BLaER1 treated with 17β-estradiol and CSF1 and Interleukin-3, amounts not matched to agents 10 nM and 100 nM (cell line): ENCODE measurements around the gene SMARCA4.

Experiments
- H3K27ac ChIP-seq, 11 experiments: shearing (Covaris generic); formaldehyde crosslinking; 2 replicates each; pipeline ENCODE4 v1.8.1; 2022
- H3K27me3 ChIP-seq, 11 experiments: shearing (Covaris generic); formaldehyde crosslinking; 2 replicates each; pipeline ENCODE4 v1.8.1; 2022
- H3K36me3 ChIP-seq, 11 experiments: shearing (Covaris generic); formaldehyde crosslinking; 2 replicates each; pipeline ENCODE4 v1.8.1; 2022
- H3K4me1 ChIP-seq, 10 experiments: shearing (Covaris generic); formaldehyde crosslinking; 2 replicates each; pipeline ENCODE4 v1.8.1; 2022
- H3K4me2 ChIP-seq, 11 experiments: shearing (Covaris generic); formaldehyde crosslinking; 2 replicates each; pipeline ENCODE4 v1.8.1; 2022
- H3K4me3 ChIP-seq, 10 experiments: shearing (Covaris generic); formaldehyde crosslinking; 2 replicates each; pipeline ENCODE4 v1.8.1; 2022
- H3K9ac ChIP-seq, 11 experiments: shearing (Covaris generic); formaldehyde crosslinking; 2 replicates each; pipeline ENCODE4 v1.8.1; 2022
- H3K9me3 ChIP-seq, 11 experiments: shearing (Covaris generic); formaldehyde crosslinking; replicated peaks in 1 of 11; 2 replicates each; pipeline ENCODE4 v1.8.1; 2022
- H4K20me1 ChIP-seq, 11 experiments: shearing (Covaris generic); formaldehyde crosslinking; 2 replicates each; pipeline ENCODE4 v1.8.1; 2022
- Cebpa-rat ChIP-seq, 11 experiments: shearing (Covaris generic); IDR thresholded peaks; 2 replicates each; pipeline ENCODE4 v1.8.1; 2022

SMARCA4 gene

GRCh38 chr19:11010041-11010440, 49.2 kb downstream of the SMARCA4 start:
- Histone ChIP-seq H4K20me1 (peaks cover 0 to 84% (median 64%) of the 10 kb centered on the region in 11 experiments; a peak in 19 of 22 replicates), H3K27me3 (no peaks in the 10 kb centered on the region), H3K27ac (no peak overlapping the region), H3K4me3 (no peak overlapping the region), H3K9ac (no peak overlapping the region), H3K4me2 (no peak overlapping the region), H3K4me1 (peaks cover 0 to 17% (median 3%) of the 10 kb centered on the region in 10 experiments; a peak in 13 of 20 replicates), H3K9me3 (peaks cover 0 to 9% (median 0%) of the 10 kb centered on the region in 11 experiments; a peak in 2 of 22 replicates), H3K36me3 (peaks cover 91 to 100% (median 100%) of the 10 kb centered on the region in 11 experiments)
- no peak for TF ChIP-seq Cebpa-rat (IDR thresholded peaks at IDR 0.05)

DNA sequence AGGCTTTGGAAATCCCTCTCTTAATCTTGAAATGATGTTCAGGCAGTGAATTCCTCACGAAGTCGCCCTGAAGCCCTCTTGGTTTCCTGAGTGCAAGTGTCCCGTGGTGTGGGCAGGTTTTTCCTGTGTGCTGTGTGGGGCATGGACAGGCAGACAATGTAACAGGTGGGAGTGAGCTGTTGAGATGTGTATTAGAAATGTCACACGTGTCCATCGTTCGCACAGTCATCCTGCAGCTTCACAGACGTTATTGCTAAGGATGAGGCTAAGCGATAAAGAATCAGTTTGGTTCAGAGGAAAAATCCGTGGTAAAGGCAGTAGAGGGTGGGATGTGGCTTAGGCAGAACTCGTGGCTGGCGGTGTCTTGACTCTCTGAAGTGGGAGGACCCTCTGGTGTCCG, 51.7 kb downstream of the SMARCA4 start:
- Histone ChIP-seq H3K36me3 (peaks cover 96 to 100% (median 100%) of the 10 kb centered on the region in 11 experiments), H3K4me3 (no peak overlapping the region)
- TF ChIP-seq Cebpa-rat (IDR thresholded peaks at IDR 0.05), result no peak

DNA sequence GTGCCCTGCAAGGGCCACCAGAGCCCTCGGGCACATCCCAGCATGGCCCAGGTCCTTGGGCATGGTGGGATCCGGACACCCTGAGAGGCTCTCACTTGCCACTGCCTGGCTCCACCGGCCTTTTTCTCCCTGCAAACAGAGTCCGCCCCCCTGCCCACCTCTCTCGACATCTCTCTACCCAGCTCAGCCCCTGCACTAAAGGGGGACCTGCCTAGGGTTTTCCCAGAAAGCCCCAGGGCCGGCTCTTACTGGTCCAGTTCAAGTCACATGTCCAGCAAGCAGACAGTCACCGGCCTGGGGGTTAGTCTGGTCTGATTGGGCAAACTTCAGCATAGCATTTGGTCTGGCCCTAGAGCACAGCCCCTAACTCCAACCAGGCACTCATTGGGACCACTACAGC, 52.9 kb downstream of the SMARCA4 start:
- H3K9ac ChIP-seq, result no peak overlapping the region
- peaks cover 6 to 47% (median 40%) of the 10 kb centered on the region in 10 experiments; a peak in 18 of 20 replicates for H3K4me1 ChIP-seq
- H3K27ac ChIP-seq, result no peak overlapping the region
- no peak overlapping the region for H3K4me2 ChIP-seq
- peaks cover 96 to 100% (median 100%) of the 10 kb centered on the region in 11 experiments for H3K36me3 ChIP-seq
- TF ChIP-seq Cebpa-rat (IDR thresholded peaks at IDR 0.05), result no peak
- no peaks in the 10 kb centered on the region for H3K27me3 ChIP-seq
- H3K9me3 ChIP-seq, result peaks cover 0 to 14% (median 0%) of the 10 kb centered on the region in 11 experiments; a peak in 2 of 22 replicates
- H4K20me1 ChIP-seq, result peaks cover 12 to 91% (median 79%) of the 10 kb centered on the region in 11 experiments; a peak in 21 of 22 replicates
- no peak overlapping the region for H3K4me3 ChIP-seq

More for the DNA sequence above, 51.7 kb downstream of the SMARCA4 start:
- Histone ChIP-seq H3K27ac (no peak overlapping the region), H3K4me2 (no peak overlapping the region), H3K9ac (no peak overlapping the region), H3K9me3 (peaks cover 0 to 14% (median 0%) of the 10 kb centered on the region in 11 experiments; a peak in 2 of 22 replicates), H4K20me1 (peaks cover 4 to 89% (median 73%) of the 10 kb centered on the region in 11 experiments; a peak in 21 of 22 replicates), H3K4me1 (peaks cover 1 to 34% (median 27%) of the 10 kb centered on the region in 10 experiments; a peak in 18 of 20 replicates), H3K27me3 (no peaks in the 10 kb centered on the region)

GRCh38 chr19:11014403-11014911, 53.6 kb downstream of the SMARCA4 start:
- H3K4me3 ChIP-seq, result no peak overlapping the region
- no peak overlapping the region for H3K9ac ChIP-seq
- no peaks in the 10 kb centered on the region for H3K27me3 ChIP-seq
- no peak overlapping the region for H3K27ac ChIP-seq
- peaks cover 96 to 100% (median 100%) of the 10 kb centered on the region in 11 experiments for H3K36me3 ChIP-seq
- peaks cover 12 to 97% (median 85%) of the 10 kb centered on the region in 11 experiments; a peak in 21 of 22 replicates for H4K20me1 ChIP-seq
- peaks cover 6 to 54% (median 47%) of the 10 kb centered on the region in 10 experiments; a peak in 18 of 20 replicates for H3K4me1 ChIP-seq
- peaks cover 0 to 14% (median 0%) of the 10 kb centered on the region in 11 experiments; a peak in 2 of 22 replicates for H3K9me3 ChIP-seq
- 0 out of 22 replicates have a peak overlapping the region, but pooled peaks of 1 of the 11 experiments have one; percentile 78 for H3K4me2 ChIP-seq
- no peak for TF ChIP-seq Cebpa-rat (IDR thresholded peaks at IDR 0.05)

DNA sequence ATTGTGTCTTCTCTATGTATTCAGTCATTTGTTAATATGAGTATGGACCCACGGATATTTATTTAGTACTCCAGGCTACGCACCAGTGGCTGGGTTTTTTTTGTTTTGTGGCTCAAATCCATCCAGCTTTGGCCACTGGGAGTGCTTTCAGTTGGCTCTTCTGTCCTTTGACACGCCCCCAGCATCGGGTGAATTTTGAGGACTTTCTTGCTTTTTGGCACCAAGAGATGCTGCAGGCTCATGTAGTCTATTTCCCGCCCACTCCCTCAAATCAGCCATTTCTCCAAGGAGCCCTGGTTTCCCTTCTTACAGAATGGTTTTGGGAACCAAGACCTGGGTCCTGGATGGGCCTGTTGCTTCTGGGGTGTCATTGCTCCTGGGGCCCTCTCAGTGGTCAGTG, 55.8 kb downstream of the SMARCA4 start:
- Histone ChIP-seq H3K27ac (no peak overlapping the region), H3K4me3 (no peak overlapping the region), H3K27me3 (no peaks in the 10 kb centered on the region), H3K4me1 (peaks cover 17 to 75% (median 68%) of the 10 kb centered on the region in 10 experiments; a peak in 19 of 20 replicates), H3K36me3 (peaks cover 95 to 100% (median 99%) of the 10 kb centered on the region in 11 experiments), H4K20me1 (peaks cover 18 to 100% (median 94%) of the 10 kb centered on the region in 11 experiments; a peak in 21 of 22 replicates), H3K9me3 (peaks cover 0 to 14% (median 0%) of the 10 kb centered on the region in 11 experiments; a peak in 2 of 22 replicates), H3K9ac (0 out of 22 replicates have a peak overlapping the region, but pooled peaks of 1 of the 11 experiments have one; percentile 29), H3K4me2 (peak overlapping the region in 8 of 11 experiments; percentile 53 to 87 (median 77); a peak in 10 of 22 replicates)
- no peak for TF ChIP-seq Cebpa-rat (IDR thresholded peaks at IDR 0.05)

- Histone ChIP-seq H3K27me3 (no peaks in the 10 kb centered on the region), H3K4me2 (peak overlapping the region; percentile 1 to 87 (median 63); a peak in 20 of 22 replicates), H3K27ac (peak overlapping the region in 2 of 11 experiments; percentile 29 to 37; a peak in 3 of 22 replicates), H3K36me3 (peaks cover 90 to 100% (median 99%) of the 10 kb centered on the region in 11 experiments), H3K9ac (peak overlapping the region in 6 of 11 experiments; percentile 8 to 47 (median 32); a peak in 9 of 22 replicates), H3K9me3 (peaks cover 0 to 14% (median 0%) of the 10 kb centered on the region in 11 experiments; a peak in 2 of 22 replicates), H3K4me3 (no peak overlapping the region), H3K4me1 (peaks cover 17 to 84% (median 77%) of the 10 kb centered on the region in 10 experiments; a peak in 19 of 20 replicates), H4K20me1 (peaks cover 20 to 100% (median 99%) of the 10 kb centered on the region in 11 experiments; a peak in 21 of 22 replicates)
- no peak for TF ChIP-seq Cebpa-rat (IDR thresholded peaks at IDR 0.05)
Measured at GRCh38 chr19:11017275-11018035, 56.6 kb downstream of the SMARCA4 start.

DNA sequence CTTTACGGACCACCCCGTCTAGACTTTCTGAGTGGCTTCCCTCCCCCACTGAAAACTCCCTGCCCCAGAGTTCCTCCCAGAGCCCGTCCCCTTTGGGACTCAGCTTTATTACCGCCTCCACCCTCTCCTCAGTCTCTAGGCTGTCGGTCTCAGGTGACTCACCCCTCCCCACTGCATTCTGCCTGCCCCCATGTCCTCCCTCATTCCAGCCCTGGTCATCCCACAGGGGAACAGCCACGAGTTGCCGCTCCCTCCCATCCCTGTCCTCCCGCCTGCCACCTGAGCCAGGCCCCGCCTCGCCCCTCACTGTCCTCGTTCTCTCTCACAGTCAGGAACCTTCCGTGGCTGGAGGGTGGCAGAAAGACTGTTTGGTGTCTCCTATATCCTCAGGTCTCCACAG, 57.3 kb downstream of the SMARCA4 start:
- peak overlapping the region in 5 of 11 experiments; percentile 7 to 47 (median 33); a peak in 9 of 22 replicates for H3K9ac ChIP-seq
- TF ChIP-seq Cebpa-rat (IDR thresholded peaks at IDR 0.05), result no peak
- H3K4me1 ChIP-seq, result peaks cover 17 to 91% (median 84%) of the 10 kb centered on the region in 10 experiments; a peak in 19 of 20 replicates
- H4K20me1 ChIP-seq, result peaks cover 28 to 100% (median 100%) of the 10 kb centered on the region in 11 experiments; a peak in 21 of 22 replicates
- H3K27ac ChIP-seq, result peak overlapping the region in 4 of 11 experiments; percentile 18 to 37 (median 28); a peak in 4 of 22 replicates
- no peaks in the 10 kb centered on the region for H3K27me3 ChIP-seq
- peaks cover 90 to 100% (median 99%) of the 10 kb centered on the region in 11 experiments for H3K36me3 ChIP-seq
- peak overlapping the region in 10 of 11 experiments; percentile 1 to 87 (median 70); a peak in 19 of 22 replicates for H3K4me2 ChIP-seq
- H3K9me3 ChIP-seq, result peaks cover 0 to 14% (median 0%) of the 10 kb centered on the region in 11 experiments; a peak in 2 of 22 replicates
- no peak overlapping the region for H3K4me3 ChIP-seq

- H3K4me1 ChIP-seq, result peaks cover 19 to 97% (median 90%) of the 10 kb centered on the region in 10 experiments; a peak in 19 of 20 replicates
- H3K27me3 ChIP-seq, result no peaks in the 10 kb centered on the region
- peaks cover 90 to 100% (median 99%) of the 10 kb centered on the region in 11 experiments for H3K36me3 ChIP-seq
- H3K9me3 ChIP-seq, result peaks cover 0 to 14% (median 0%) of the 10 kb centered on the region in 11 experiments; a peak in 2 of 22 replicates
- peak overlapping the region in 8 of 11 experiments; percentile 62 to 87 (median 77); a peak in 14 of 22 replicates for H3K4me2 ChIP-seq
- H3K4me3 ChIP-seq, result no peak overlapping the region
- peak overlapping the region in 3 of 11 experiments; percentile 7 to 47 (median 43); a peak in 3 of 22 replicates for H3K9ac ChIP-seq
- 0 out of 22 replicates have a peak overlapping the region, but pooled peaks of 1 of the 11 experiments have one; percentile 37 for H3K27ac ChIP-seq
- TF ChIP-seq Cebpa-rat (IDR thresholded peaks at IDR 0.05), result no peak
- H4K20me1 ChIP-seq, result peaks cover 29 to 100% (median 100%) of the 10 kb centered on the region in 11 experiments; a peak in 21 of 22 replicates
Measured at GRCh38 chr19:11018763-11019162, 57.9 kb downstream of the SMARCA4 start.
